AML-193 (cell line): ENCODE data around the gene SMIM35.
"Not testable (repeated sequence)": the region's sequence is repeated elsewhere in the genome, so short reads cannot be mapped to it uniquely, and the experiment has no call there.

Experiments used
- DNase-seq, 2 experiments: peaks; one replicate each; lab custom pipeline; 2025; lab: John Stamatoyannopoulos, UW

The SMIM35 gene

DNA sequence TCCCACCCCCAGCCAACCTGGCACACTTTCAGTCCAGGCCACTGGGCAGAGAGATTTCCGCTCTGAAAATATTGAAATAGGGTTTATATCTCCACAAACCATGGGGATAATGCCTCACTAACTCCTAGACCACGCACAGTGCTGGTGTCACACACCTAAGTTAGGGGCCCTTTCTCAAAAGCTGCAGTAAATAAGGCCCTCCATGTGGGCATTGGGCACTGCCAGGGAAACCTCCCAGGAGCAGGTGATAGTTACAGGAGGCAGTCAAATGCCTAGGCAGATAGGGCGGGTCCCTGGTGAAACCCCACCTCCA, 103.6 kb downstream of the SMIM35 start:
- no peak for DNase-seq

DNA sequence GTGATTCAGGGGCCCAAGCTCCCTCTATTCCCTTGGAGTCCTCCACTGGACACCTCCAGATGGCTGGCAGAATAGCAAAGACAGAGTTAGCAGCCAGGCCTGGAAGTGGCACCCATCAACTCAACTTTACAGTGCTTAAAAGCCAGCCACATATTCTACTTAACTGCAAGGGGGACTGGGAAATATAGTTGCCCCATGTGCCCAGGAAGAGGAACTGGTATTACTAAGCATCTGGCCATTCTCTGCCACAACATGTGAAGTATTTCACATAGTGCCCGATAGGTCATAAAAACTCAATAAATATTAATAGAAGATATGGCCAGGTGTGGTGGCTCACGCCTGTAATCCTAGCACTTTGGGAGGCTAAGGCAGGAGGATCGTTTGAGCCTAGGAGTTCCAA, 106.0 kb downstream of the SMIM35 start:
- DNase-seq, result peak; percentile 68 to 77

DNA sequence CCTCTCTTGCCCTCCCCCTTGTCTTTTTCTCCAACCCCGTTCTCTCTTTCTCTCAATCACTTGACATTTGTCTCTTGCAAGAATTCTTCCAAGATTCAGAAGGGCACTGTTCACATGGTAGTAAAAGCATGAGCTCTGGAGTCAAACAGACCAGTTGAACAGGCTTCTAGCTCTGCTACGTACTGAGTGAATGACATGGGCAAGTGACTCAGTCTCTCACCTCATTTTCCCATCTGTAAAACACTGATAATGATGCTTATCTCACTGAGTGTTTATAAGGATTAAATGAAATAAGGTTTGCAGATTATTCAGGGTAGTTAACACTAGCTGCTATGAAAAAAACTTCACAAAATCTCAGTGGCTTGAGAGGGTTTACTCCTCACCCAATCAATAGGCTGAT, 106.5 kb downstream of the SMIM35 start:
- no peak for DNase-seq

DNA sequence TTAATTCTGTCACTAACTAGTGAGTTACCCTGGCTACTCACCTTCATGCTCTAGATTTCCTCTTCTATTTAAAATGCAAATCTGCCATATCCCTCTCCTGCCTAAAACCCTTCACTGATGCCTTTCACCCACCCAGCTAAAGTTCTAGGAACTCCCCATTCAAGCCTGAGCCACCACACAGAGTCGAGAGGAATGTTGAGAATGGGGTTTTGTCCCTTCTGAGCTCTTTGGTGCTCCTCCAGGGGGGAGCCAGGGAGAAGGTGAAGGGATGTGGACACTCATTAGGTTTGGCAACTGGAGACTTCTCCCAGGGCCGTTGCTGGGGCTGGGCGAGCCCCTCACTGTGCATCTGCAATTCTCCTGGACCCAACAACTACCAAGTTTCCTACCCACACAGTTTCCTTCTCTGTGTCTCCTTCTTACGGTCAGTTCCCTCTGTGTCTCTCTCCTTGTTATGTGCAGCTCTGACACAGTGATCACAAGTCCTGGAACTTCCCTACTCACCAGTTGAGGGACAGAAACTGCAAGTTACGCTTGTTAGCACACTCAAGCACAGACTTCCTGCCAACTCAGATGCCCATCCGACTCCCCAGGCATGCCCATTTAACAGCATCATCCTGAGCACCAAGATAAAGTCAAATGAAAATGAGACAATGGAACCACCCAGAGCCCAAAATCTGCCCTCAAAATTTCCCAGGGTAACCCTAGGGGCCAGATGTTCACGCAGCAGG, 107.1 kb downstream of the SMIM35 start:
- DNase-seq, result no peak

DNA sequence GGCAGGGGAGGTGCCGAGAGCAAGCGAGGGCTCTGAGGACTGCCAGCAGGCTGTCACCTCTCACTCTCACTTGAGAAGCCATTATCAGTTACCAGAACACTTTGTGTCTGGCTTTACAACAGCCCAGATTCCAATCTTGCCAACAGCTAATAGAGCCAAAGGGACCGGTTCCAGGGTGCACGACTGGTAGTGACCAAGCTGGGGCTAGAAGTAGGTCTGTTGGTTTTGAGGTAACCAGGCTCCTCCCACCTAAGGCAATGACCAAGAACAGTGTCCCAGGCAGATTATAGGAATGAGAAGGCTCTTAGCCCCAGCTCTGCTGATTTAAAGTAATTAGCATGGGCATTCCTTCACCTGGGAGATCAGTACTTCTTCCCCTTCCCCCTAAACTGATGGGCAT, 107.8 kb downstream of the SMIM35 start:
- no peak for DNase-seq

DNA sequence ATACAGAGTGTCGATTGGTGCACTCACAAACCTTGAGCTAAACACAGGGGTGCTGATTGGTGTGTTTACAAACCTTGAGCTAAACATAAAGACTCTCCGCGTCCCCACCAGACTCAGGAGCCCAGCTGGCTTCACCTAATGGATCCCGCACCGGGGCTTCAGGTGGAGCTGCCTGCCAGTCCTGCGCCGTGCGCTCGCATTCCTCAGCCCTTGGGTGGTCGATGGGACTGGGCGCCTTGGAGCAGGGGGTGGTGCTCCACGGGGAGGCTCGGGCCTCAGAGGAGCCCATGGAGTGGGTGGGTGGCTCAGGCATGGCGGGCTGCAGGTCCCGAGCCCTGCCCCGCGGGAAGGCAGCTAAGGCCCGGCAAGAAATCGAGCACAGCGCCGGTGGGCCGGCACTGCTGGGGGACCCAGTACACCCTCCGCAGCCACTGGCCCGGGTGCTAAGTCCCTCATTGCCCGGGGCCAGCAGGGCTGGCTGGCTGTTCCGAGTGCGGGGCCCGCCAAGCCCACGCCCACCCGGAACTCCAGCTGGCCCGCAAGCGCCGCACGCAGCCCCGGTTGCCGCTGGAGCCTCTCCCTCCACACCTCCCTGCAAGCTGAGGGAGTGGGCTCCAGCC, 108.4 kb downstream of the SMIM35 start:
- DNase-seq, result not testable (repeated sequence)

DNA sequence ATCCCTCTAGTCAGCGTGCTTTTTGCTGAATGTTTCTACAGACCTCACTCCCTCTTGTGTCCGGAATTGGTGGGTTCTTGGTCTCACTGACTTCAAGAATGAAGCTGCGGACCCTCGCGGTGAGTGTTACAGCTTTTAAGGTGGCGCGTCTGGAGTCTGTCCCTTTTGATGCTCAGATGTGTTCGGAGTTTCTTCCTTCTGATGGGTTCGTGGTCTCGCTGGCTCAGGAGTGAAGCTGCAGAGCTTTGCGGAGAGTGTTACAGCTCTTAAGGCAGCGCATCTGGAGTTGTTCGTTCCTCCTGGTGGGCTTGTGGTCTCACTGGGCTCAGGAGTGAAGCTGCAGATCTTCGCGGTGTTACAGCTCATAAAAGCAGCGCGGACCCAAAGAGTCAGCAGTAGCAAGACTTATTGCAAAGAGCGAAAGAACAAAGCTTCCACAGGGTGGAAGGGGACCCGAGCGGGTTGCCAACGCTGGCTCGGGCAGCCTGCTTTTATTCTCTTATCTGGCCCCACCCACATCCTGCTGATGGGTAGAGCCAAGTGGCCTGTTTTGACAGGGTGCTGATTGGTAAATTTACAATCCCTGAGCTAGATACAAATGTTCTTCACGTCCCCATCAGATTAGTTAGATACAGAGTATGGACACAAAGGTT, 109.0 kb downstream of the SMIM35 start:
- DNase-seq, result not testable (repeated sequence)

DNA sequence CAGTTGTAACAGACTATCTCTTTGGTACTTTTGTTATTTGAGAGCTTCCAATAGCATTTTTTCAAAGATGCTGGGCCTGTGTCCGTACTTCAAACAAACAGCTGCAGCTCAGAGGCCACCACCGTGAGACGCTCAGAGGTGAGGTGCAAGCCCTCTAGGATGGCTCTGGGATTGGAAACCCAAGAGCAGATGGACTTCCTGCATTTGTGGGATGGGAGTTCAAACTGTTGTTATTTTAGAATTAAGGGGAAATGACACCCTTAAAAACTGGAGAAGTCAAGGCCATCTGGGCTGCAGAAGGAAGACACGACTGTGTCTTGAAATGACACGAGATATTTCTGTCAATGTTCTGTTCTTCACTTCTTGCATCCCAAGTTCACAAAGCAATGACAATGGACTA, 109.7 kb downstream of the SMIM35 start:
- DNase-seq, result no peak

DNA sequence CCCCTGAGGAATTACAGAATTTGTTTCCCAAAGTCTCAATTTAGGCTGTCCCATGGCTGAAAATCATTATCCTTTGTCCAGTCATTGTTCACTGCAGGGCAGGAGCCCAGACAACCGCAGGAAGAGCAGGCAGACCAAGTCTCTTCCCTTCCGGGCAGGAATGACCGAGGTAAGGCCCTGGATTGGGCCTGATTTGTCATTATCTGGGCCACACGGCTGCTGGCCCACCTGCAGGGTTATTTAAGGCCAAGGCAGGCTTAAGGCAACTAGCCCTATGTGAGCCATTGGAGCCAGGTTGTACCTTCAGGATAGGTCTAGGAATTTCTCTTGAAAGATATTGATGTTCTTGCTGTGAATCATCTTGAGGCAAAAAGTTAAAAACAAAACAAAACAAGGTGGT, 110.3 kb downstream of the SMIM35 start:
- no peak for DNase-seq

DNA sequence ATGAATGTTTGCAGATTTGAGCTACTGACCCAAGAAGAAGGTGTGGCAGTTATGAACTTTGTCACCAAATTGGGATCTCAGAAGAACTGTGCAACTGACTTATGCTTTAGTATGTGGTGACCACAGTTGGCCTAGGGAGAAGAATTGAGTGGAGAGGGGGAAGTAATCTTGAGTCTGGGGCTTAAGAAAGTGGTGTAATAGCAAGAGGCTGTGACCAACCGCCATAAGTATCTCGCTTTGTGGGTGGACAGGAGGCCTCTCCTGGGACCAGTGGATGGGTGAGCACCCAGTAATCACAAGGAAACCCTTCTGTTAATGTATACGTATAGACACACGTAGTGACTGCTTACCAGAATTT, 113.3 kb downstream of the SMIM35 start:
- peak; percentile 69 to 78 for DNase-seq

DNA sequence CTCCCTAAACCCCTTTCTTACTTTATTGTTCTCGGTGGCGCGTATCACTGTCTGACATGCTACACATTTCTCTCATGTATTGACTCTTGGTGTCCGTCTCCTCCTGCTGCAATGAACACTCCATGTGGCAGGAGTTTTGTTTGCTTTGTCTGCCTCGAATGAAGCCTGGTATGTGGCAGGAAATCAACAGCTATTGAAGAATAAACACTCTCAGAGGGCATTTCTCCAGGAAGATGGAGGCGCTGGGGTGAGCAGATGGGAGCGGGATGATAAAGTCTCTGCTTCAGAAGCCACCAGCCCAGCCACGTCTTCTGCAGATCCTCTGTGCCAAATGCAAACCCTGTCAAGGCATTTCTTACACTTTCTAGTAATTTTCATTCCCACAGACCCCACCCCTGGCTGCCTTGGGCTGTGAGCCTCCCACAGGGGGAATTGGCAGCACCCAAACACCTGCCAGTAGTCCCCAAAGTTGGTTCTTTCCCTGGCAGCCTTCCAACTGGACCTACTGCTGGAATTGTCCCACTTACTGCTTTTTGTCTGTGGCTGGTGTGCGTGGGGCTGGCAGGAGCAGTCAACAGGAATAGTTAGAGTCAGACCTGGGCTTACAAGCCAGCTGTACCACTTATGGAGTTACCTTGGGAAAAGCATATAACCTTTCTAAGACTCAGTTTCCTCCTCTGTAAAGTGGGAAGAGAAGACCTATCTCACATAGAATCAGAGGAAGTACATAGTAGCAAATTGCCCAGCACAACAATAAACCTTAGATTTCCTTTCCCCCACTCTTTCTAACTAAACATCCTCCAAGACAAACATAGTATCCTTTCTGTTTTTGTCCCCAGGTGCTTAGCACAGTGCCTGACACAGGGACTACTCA, 113.9 kb downstream of the SMIM35 start:
- DNase-seq, result no peak

DNA sequence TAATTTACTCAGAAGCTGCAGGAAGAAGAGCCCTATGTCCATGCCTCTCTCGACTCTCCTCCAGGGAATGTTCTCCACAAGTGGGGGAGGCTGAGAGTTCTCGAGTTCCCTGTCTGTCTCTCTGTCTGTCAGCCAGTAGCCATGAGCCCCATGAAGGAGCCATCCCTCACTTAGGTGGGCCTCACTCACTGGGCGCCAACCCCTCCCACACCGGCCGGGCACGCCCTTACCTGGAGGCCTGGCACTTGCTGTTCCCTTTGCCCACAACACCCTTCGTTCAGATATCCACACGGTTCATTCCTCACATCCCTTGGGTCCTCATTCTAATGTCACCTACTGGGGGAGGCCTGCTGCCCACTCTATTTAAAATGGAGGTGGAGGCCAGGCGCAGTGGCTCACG, 114.7 kb downstream of the SMIM35 start:
- DNase-seq, result no peak

DNA sequence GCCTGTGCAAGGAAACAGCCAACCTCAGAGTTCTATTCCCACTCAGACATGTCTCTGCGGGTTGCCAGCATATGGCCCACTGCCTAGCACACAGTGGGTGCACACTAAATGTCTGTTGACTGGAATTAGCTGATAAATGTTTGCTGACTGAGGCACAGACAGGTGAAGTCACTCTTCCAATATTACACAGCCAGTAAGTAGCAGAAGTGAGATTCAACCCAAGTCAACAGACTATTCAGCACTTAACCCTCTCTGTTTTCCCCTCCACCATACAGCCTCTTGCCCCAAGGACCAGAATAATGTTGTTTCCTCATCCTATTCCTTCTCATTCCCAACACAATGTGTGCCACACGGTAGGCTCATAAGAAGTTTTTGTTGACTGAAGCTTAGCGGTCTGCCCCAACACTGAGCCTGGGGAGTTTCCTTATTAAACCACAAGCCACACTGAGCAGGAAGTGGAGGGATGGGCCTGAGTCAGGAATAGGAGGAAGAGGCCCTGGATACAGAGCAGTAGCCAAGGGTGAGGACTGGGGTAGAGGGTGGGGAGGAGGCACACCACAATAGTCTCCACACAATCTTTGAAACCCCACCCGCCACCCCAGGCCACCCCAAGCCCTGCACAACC, 116.3 kb downstream of the SMIM35 start:
- DNase-seq, result peak; percentile 59 to 63

DNA sequence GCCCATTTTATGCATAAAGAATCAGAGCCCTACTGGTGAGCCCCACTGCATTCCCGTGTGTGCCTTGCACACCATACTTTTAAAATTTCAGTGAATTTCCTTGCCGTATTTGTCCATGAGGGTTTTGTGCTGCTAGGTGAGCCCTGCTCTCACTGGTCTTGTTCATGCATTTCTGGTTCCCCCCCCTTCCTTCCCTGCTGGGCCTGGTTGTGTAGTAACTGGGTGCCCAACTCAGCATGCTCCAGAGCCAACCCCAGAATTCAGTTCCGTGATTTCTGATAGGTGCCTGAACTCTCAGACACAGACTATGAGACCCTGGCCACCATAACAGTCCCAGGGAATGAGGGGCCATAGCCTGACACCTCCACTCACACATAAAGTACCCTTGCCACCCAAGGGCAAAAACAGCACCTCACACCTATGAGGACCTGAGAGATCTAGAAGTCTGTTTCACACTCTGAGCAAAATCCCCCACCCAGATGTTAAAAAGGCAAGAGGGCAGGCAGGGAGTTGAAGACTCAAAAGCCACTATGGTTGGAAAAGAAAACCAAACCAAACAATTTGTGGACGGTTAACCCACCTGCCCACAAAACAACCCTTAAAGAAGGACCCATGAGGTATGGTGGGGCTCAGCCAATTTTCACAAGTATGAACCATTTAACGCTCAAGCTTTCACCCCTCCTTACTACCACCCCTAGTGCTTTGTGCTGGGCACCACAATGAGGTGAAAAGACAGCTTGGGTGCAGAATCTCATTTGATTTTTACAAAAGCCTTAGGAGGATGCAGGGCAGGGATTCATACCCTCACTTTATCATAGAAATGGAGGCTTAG, 117.4 kb downstream of the SMIM35 start:
- no peak for DNase-seq

DNA sequence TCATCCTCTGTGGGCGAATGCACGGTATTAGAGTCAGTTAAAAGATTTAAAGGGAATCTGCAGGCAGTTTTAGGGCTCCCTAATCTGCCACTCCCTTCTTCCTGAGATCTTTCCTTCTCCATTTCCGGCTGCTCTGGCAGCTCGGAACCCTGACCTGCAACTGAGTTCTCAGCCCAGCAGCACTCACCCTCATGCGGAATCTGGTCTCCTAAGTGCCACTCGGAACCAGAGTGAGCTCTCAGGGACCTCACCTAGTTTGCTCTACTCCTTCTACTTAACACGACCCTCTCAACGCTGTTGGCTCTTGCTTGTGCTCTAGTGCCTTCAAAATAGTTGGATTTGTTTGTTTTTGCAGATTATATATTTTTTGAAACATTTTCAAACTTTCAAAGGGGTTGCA, 119.9 kb downstream of the SMIM35 start:
- DNase-seq, result no peak

DNA sequence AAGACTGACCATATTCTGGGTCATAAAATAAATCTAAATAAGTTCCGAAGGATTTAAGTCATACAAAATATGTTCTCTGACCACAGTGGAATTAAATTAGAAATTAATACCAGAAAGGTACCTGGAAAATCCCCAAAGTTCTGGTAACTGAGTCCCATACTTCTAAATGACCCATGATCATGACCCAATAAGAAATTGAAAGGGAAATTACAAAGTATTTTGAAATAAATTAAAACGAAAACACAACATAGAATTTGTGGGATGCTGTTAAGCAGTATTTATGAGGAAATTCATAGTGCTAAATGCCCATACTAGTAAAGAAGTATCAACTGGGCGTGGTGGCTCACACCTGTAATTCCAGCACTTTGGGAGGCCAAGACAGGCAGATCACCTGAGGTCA, 123.9 kb downstream of the SMIM35 start:
- no peak for DNase-seq

DNA sequence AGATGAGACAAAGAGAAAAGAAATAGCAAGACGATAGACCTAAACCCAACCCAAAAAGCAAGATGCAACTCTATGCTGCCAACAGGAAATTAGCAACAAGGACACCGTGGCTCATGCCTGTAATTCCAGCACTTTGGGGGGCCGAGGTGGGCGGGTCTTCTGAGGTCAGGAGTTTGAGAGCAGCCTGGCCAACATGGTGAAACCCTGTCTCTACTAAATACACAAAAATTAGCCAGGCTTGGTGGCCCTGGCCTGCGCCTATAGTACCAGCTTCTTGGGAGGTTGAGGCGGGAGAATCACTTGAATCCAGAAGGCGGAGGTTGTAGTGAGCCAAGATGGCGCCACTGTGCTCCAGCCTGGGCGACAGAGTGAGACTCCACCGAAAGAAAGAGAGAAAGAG, 124.9 kb downstream of the SMIM35 start:
- no peak for DNase-seq

DNA sequence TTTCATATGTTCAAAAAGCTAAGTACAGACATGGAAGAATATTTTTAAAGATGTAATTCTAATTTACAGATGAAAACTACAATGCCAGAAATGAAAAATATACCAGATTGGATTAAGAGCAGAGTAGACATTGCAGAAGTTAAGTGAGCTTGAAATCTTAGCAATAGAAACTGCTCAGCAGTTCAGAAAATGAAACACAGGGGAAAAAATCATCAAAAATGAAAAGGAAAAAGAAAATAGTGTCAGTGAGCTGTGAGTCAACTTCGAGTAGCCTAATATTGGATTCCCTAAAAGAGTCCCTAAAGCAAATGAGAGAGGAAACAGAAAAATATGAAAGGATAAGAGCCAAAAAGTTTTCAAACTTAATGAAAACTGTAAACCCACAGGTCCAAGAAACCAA, 126.4 kb downstream of the SMIM35 start:
- no peak for DNase-seq

DNA sequence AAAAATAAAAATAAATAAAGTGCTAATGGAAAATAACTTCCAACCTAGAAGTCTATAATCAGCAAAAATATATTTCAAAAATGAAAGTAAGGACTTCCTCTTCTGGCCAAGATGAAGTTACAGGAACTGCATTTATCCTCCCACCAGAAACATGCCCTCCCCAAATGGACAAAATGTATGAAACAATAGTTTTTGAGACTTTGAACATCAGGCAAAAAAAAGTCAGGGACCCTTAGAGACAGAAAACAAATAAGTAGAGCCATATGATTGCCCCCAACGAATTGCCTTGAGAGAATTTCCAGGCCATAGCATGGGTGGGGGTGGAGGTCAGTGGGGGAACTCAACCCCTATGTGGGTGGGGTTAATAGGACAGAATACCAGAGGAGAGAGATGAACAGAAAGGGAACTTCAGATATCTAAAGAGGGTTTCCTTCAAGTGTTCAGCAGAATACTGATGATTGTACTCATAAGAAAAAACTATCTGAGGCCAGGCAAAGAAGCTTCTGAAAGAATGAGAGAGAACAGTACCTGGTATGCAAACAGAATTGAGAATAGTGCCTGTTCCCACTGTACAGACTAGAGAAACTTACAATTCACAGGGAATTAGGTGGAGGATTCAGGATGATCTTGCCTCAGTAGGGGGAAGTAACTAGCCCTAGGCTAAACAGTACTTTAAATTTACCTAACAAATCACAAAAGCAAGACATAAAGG, 127.2 kb downstream of the SMIM35 start:
- DNase-seq, result peak; percentile 20 to 36

DNA sequence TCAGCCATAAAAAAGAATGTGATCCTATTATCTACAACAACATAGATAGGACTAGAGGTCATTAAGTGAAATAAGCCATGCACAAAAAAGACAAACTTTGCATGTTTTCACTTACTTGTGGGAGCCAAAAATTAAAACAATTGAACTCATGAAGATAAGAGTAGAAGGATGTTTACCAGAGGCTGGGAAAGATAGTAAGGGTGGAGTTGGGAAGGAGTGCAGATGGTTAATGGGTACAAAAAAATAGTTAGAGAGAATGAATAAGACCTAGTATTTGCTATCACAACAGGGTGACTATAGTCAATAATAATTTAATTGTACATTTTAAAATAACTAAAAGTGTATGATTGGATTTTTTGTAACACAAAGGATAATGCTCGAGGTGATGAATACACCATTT, 127.8 kb downstream of the SMIM35 start:
- DNase-seq, result no peak
